Left colon (tissue), 2 donors: ENCODE results near the gene TCF7L2. TPM values are rescaled to one million over a fixed set of nuclear protein-coding genes. Genes with fewer than 3 reads are reported as not detected.
A peak's percentile ranks its signal among the peaks of the same experiment; 100 is the strongest.

Source experiments
- ATAC-seq: fragments of 200-7000 bp; cut with Tn5 transposase; one replicate; pipeline ENCODE4 v1.9.1; 2020; ENCODE audit warnings: mild to moderate bottlenecking, moderate library complexity
- DNase-seq, 2 donors: peaks; one replicate each; pipeline ENCODE4 v3.0.0-alpha.2; 2020
- intact Hi-C, 2 donors: fragments of 100-400 bp; cut with DNase I in 1 of 2; cut with micrococcal nuclease in 1 of 2; formaldehyde crosslinking; loops; one replicate each; pipeline versions ENCODE4 v1.11.2 to v1.14.0; 2022; cut with DNase I, micrococcal nuclease
- total RNA-seq, 2 donors: library from RNA; stranded (reverse); fragmentation: NEBNext Ultra II Directional; extraction: Animal tissue kit (Norgen Biotek cat#: 25700); gene quantifications; one replicate each; pipeline ENCODE4 v1.2.1, GENCODE V29; 2021
- donor health status: DM: no; HTN: no; CAD: no.
- donor health status: DM: yes; HTN: yes; CAD: no.

TCF7L2 gene
- total RNA-seq, 2 donors from 2014 or later = 114 to 118 TPM

GRCh38 chr10:113169111-113169510 is 219.1 kb downstream of the TCF7L2 start:
- ATAC-seq (peak; percentile 5), DNase-seq (no peak)
- intact Hi-C loops = no loop called here

- ATAC-seq (peak; percentile 11), DNase-seq (no peak)
- intact Hi-C loops = no loop called here
Measured at GRCh38 chr10:113169853-113170460, 219.9 kb downstream of the TCF7L2 start.

DNA sequence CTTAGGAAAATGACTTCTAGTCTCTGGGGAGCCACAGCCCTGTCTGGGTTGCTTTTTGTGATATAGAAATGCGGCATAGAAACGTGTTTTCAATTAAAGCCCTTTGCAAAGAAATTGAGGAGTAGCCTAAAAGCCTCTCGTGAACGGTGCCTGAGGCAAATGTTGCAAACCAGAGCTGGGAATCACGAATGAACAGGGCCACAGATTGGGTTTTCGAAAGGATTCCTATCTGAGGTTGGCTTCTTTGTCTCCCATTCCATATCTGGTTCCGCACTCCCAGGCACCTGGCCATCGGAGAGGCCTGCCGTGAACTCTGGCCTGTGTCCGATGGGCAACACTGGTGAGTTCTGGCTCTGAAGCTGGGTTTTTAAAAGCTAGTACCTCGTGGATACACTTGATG is 221.6 kb downstream of the TCF7L2 start:
- intact Hi-C loops = no loop called here
- ATAC-seq (no peak), DNase-seq (no peak)

GRCh38 chr10:113175176-113175575 is 225.1 kb downstream of the TCF7L2 start:
- intact Hi-C loops = no loop called here
- DNase-seq (no peak), ATAC-seq (no peak)

- DNase-seq = no peak
- ATAC-seq = no peak
- intact Hi-C loops = no loop called here
Measured at GRCh38 chr10:113175756-113176651, 226.0 kb downstream of the TCF7L2 start.

GRCh38 chr10:113176652-113177155 is 226.7 kb downstream of the TCF7L2 start:
- DNase-seq (no peak), ATAC-seq (no peak)

GRCh38 chr10:113177156-113177935 is 227.3 kb downstream of the TCF7L2 start:
- ATAC-seq = no peak
- intact Hi-C loops = no loop called here
- no peak for DNase-seq

More at GRCh38 chr10:113176652-113177155, 226.7 kb downstream of the TCF7L2 start:
- intact Hi-C loops = no loop called here

- intact Hi-C loops = no loop called here
- no peak for DNase-seq
- no peak for ATAC-seq
Measured at GRCh38 chr10:113177936-113178335, 227.9 kb downstream of the TCF7L2 start.

DNA sequence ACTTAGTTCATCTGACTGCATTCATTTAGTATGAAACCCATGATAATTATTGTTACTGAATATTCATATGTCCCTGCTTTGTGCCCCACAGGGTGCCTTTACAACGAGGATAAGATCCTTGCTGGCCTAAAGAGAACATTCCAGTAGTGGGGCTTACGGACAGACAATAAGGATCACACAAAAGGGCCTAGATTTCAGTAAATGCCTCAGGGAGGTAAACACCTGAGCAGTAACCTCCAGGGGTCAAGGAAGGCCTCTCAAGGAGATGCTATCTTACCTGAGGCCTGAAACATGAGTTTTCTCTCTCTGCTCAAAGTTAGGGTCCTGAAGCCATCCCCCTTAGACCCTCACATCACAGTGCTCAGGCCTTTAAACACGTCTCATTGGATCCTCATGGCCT is 228.7 kb downstream of the TCF7L2 start:
- no peak for ATAC-seq
- intact Hi-C loops = no loop called here
- no peak for DNase-seq

DNA sequence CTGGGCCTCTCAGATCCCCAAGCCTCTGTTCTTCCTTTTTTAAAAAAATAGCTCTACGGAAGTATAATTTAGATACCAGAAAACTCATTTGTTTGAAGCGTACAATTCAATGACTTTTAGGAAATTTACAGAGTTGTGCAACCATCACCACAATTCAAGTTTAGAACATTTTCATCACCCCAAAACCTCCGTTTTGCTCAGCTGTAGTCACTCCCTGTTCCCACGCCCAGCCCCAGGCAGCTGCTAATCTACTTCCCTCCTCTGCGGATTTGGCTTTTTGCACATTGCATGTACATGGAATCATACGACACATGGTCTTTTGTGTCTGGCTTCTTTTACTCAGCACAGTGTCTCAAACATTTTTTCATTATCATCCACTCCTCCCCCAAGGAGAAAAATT is 229.2 kb downstream of the TCF7L2 start:
- ATAC-seq (no peak), DNase-seq (no peak)
- intact Hi-C loops = no loop called here

DNA sequence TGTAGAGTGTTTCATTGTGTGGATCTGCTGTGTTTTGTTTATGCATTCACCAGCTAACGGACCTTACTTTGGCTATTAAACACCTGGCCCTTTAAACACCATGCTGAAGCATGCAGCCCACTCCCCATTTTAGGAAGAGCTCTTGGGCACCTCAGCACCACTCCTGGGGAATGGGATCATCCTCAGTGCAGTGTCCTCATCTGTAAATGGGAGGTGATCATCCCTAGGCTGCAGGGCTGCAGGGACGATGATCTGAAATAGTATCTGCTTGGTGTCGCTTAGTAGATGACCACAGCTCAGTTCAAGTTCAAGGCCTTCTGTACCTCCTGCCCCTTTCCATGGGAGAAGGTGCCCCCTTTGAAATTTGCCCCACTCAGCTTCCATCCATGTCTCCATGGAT is 229.9 kb downstream of the TCF7L2 start:
- ATAC-seq (no peak), DNase-seq (no peak)
- intact Hi-C loops = no loop called here

DNA sequence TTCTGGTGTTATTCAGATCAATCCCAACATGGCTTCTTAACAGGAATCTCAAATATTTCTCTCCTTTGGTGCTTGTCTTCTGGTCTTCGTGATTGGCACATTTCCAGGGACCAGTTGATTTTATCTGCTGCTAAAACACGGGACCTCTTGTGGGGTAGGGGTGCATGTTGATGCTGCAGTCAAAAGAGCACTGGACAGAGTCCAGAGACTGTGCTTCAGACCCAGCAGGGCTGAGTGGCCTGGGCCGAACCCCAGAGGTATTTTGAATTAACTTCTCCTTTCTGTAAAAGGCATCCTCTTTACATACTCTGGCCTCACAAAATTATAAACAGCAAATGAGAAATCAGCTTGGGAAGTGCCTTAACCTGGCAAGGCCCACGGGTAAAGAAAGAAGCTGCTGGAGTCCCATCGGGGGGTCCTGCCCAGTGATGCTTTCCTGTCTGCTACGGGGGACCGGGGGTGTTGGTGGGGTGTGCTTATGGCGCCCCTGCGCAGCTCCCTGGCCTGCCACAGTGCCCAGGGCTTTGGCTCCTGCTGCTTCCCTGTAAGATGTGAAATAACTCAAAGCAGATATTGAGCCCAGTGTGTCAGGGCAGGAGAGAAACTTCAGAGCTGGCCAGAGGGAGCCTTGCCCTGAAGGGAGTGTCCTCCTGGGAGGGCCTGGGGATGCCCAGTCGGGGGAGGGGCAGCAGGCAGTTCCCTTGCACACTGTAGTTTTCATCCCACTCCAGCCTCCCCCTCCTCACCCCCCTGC is 230.5 kb downstream of the TCF7L2 start:
- ATAC-seq (no peak), DNase-seq (no peak)
- intact Hi-C loops = no loop called here

- intact Hi-C loops = no loop called here
- no peak for ATAC-seq
- DNase-seq = no peak
Measured at GRCh38 chr10:113182154-113182553, 232.1 kb downstream of the TCF7L2 start.

DNA sequence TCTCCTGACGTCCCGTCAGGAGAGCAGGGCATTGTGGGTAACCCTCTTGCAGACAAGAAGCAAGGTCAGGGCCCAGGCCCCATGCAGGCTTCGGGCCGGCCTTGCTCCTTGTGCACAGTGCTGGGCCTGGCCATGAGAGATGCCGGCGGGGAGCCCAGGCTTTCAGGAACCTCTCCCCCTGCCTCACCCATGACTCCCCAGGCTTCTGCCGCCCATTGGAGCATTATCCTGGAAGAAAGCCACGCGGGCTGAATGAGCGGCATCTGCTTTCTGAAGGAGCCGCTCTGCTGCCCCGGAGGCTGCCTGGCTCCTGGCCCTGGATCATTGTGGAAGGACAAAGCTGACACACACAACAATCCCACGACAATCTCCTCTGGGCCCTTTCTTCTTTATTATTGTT is 233.5 kb downstream of the TCF7L2 start:
- intact Hi-C loops = no loop called here
- DNase-seq (no peak), ATAC-seq (no peak)

DNA sequence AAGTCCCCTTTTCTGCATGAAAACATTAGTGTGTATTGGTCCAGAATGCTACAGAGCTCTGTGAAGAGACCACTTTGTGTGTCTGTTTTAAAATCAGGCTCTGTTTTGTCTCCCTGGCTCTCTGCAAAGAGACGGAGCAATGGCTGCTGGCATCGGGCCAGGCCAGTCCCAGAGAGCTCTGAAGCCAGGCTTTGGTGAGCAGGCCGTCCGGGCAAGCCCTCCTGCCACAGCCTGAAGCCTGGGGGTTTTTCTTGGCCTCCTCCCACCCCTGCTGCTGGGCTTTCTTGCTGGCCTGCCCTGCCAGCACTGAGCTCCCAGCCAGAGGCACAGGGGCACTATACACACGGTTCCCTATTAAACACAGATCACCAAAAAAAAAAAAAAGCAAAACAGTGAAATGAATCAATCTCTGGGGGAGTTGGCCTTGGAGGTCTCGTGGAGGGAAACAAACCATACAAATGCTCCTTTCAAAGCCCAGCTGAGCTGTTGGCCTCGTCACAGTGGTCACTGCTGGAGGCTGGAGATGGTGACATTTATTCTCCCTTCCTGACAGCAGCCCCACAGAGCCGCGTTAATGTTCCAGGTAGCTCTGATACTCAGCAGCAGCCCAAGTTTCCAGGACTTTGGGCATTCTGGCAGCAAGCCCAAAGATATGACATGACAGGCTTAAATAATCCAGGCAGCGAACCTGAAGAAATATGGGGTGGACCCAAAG is 237.2 kb downstream of the TCF7L2 start:
- peak; percentile 35 to 50 for DNase-seq
- ATAC-seq = no peak
- intact Hi-C loops = no loop called here

GRCh38 chr10:113199459-113199858 is 249.4 kb downstream of the TCF7L2 start:
- no peak for ATAC-seq
- intact Hi-C loops = no loop called here
- no peak for DNase-seq

DNA sequence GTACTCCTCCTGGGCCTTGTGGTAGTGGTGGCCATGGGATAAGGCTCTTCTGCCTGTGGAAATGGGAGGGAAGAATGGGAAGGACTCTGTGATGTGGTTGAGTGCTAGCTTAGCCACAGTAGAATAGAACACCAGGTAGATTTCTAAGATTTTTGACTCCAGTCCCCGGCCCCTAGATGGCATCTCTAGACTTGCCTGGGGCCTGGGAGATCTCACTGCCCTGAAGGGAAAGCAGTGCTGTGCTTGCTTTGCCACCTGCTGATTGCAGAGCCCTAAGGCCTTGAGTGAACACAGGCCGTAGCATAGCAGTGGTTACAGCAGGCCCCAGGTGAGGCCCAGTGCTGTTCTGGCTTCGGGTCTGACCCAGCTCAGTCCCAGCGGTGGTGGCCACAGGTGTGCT is 252.0 kb downstream of the TCF7L2 start:
- ATAC-seq (no peak), DNase-seq (no peak)
- intact Hi-C loops = no loop called here

GRCh38 chr10:113207924-113208323 is 257.9 kb downstream of the TCF7L2 start:
- intact Hi-C loops = no loop called here
- ATAC-seq (no peak), DNase-seq (no peak)
